Activated naive CD8-positive, alpha-beta T cell treated with anti-CD3 and anti-CD28 coated beads, Interleukin-2, amount 10 ng/mL, durations not matched to agents 7 days and 5 days (primary cell): ENCODE results near the gene SRGAP3. TPM values are rescaled to one million over a fixed set of nuclear protein-coding genes. Genes with fewer than 3 reads are reported as not detected.

Experiments
- ATAC-seq: fragments of 150-1000 bp; cut with Tn5 transposase; one replicate; pipeline ENCODE4 v1.10.0; 2021; ENCODE audit warnings: low read depth, moderate library complexity
- POLR2A ChIA-PET: fragments of 350-600 bp; sonication (Branson Sonifier 250); formaldehyde crosslinking; loops from one replicate; lab custom pipeline; 2021; ENCODE audit warnings: antibody characterized with exemption; lab: Charles Lee
- DNase-seq: peaks from one replicate; pipeline ENCODE4 v3.0.0; 2021
- H3K27ac Mint-ChIP-seq: one replicate; pipeline ENCODE4 v1.8.0; 2022; ENCODE audit warnings: mild to moderate bottlenecking, mixed read lengths
- H3K27me3 Mint-ChIP-seq: one replicate; pipeline ENCODE4 v1.8.0; 2022; ENCODE audit warnings: mild to moderate bottlenecking, moderate library complexity, mixed read lengths
- H3K36me3 Mint-ChIP-seq: one replicate; pipeline ENCODE4 v1.8.0; 2021; ENCODE audit warnings: mild to moderate bottlenecking, mixed read lengths
- H3K4me1 Mint-ChIP-seq: one replicate; pipeline ENCODE4 v1.8.0; 2021; ENCODE audit warnings: mixed read lengths
- H3K4me3 Mint-ChIP-seq: one replicate; pipeline ENCODE4 v1.8.0; 2022; ENCODE audit warnings: mild to moderate bottlenecking, moderate library complexity, mixed read lengths
- H3K9me3 Mint-ChIP-seq: one replicate; pipeline ENCODE4 v1.8.0; 2021; ENCODE audit warnings: mixed read lengths
- total RNA-seq, 2 experiments: library from RNA; stranded (reverse); gene quantifications; one replicate each; pipeline ENCODE4 v1.2.3, GENCODE V29; 2021

SRGAP3 gene
- total RNA-seq, 2 experiments from 2014 or later = 4.9 to 5.5 TPM

DNA sequence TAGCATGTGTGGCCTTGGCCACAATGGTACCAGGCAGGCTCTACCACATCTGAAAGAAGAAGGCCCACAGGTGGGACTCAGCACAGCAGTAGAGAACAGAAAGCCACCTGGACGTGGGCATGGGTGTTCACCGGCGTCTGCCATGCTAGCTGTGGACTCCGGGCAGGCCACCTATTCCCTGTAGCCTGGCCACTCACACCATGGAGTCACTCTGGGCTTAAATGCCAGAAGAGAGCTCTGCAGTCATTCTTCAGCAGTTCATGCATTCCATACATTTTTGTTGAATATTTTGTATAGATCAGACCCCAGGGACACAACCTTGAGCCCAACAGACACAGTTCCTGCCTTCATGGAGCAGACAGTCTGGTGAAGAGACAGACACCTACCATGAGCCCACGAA is 138.6 kb downstream of the SRGAP3 start:
- no peaks in the 10 kb centered on the region for H3K4me1 Mint-ChIP-seq
- H3K27me3 Mint-ChIP-seq = peaks cover 4% of the 10 kb centered on the region
- H3K4me3 Mint-ChIP-seq = no peak overlapping the region
- ATAC-seq (no peak), DNase-seq (no peak)
- no peak overlapping the region for H3K27ac Mint-ChIP-seq
- H3K9me3 Mint-ChIP-seq = no peaks in the 10 kb centered on the region
- no peaks in the 10 kb centered on the region for H3K36me3 Mint-ChIP-seq
- POLR2A ChIA-PET = no interaction called here

DNA sequence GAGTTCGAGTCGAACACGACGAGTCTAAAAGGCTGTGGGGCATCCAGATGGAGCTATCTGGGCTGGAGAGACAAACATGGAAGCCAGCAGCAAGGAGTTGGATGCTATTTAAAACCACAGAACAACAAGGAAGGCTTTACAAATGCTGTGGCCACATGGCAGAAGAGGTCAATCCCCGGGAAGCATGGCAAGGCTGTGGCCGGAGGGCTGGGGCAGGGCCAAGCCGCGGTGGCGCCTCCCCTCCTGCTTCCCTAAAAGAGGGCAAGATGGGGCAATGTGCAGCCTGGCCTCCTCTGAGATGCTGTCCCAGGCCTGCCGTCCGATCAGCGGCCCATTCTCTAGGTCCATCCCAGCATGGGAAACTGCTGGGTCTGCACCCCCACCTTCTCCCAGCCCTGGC is 139.1 kb downstream of the SRGAP3 start:
- ATAC-seq (no peak), DNase-seq (no peak)
- POLR2A ChIA-PET = no interaction called here
- Mint-ChIP-seq H3K4me1 (no peaks in the 10 kb centered on the region), H3K4me3 (no peak overlapping the region), H3K36me3 (no peaks in the 10 kb centered on the region), H3K27me3 (peaks cover 4% of the 10 kb centered on the region), H3K27ac (no peak overlapping the region), H3K9me3 (no peaks in the 10 kb centered on the region)

DNA sequence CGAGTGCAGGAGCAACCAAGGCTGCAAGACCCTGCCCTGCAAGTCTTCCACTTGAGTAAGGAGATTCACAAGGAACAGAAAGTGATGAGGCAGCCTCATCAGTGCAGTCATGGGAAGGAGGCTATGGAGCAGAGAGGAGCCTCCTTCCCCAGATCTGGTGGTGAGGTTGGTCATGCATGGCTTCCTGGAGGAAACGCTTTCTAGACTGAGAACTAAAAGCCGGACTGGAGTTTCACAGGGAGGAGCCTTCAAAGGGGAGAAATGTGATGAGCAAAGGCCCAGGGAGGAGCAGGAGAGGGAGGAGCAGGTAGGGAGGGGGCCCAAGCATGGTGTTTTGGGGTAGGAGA is 139.9 kb downstream of the SRGAP3 start:
- Mint-ChIP-seq H3K27me3 (peaks cover 2% of the 10 kb centered on the region), H3K27ac (no peak overlapping the region)

DNA sequence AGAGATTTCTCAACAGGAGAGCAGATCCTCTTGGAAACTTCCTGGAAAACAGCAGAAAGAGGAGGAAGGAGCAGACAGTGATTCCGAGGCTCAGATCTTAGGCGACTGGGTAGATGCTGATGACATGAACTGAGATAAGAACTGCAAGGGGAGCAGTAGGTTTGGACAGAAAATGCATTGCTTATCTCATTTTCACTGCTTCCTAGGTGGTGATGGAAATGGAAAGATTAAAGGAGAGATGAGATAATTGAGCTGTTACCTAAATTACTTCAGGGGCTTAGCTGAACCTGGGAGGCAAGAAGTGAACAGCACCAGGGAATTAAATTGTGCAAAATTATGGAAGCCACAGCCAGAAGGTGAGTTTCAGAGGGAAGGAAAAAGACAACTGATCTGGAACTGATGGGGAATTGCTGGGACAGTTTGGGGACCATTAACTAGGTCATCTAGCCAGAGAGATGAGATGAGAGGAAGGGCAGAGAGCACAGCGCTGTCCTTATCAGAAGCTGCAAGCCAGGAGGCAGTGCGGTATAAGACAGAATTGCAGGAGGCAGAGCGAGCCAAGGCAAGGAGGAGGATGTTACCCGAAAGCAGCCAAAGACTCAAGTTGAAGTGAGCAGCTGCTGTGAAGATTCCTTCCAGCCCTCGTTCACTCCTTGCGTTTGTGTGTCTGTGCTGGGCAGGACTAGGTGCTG is 140.4 kb downstream of the SRGAP3 start:
- Mint-ChIP-seq H3K9me3 (no peaks in the 10 kb centered on the region), H3K4me1 (no peaks in the 10 kb centered on the region), H3K36me3 (no peaks in the 10 kb centered on the region), H3K27me3 (peaks cover 2% of the 10 kb centered on the region), H3K27ac (peak overlapping the region; percentile 7), H3K4me3 (no peak overlapping the region)
- DNase-seq (no peak), ATAC-seq (no peak)
- POLR2A ChIA-PET = no interaction called here

More for the DNA sequence above, 139.9 kb downstream of the SRGAP3 start:
- Mint-ChIP-seq H3K36me3 (no peaks in the 10 kb centered on the region), H3K4me3 (no peak overlapping the region), H3K4me1 (no peaks in the 10 kb centered on the region), H3K9me3 (no peaks in the 10 kb centered on the region)
- ATAC-seq (no peak), DNase-seq (no peak)
- POLR2A ChIA-PET = no interaction called here

DNA sequence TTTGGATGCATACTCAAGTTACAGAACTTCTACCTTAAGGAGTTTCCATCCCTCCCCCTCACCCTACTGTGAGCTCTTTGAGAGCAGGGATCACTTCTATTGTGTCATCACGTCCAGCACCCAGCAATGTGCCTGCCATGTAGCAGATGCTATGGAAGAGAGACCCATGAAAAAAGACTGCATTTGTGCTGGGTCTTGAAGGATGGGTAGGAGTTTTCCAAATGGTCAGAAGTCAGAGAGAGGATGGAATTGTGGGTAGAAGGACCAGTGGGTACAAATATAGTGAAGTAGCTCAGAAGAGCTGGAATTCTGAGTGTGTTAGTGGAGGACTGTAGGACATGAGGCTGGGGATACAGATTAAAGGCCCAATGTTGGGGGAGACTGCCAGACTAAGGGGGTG is 141.7 kb downstream of the SRGAP3 start:
- Mint-ChIP-seq H3K4me1 (no peaks in the 10 kb centered on the region), H3K4me3 (no peak overlapping the region), H3K9me3 (no peaks in the 10 kb centered on the region), H3K36me3 (no peaks in the 10 kb centered on the region), H3K27me3 (peaks cover 2% of the 10 kb centered on the region), H3K27ac (no peak overlapping the region)
- POLR2A ChIA-PET = no interaction called here
- DNase-seq (no peak), ATAC-seq (no peak)

DNA sequence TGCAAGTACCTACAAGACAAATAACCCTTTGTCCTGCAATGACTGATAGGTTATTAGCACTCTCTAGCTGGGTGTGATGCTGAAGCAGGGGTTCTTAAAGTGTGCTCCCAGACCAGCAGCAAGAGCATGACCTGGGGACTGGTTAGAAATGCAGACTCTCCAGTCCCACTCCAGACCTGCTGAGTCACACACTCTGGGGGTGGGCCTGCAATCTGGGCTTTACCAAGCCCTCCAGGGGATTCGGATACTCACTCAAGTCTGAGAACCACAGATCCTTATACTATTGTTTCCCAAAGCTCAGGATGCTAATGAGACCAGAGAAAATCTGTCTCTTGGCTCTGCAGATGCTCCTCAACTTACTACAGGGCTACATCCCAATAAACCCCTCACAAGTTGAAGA is 144.0 kb downstream of the SRGAP3 start:
- Mint-ChIP-seq H3K4me3 (no peak overlapping the region), H3K4me1 (no peaks in the 10 kb centered on the region), H3K9me3 (no peaks in the 10 kb centered on the region), H3K27me3 (peaks cover 2% of the 10 kb centered on the region), H3K36me3 (no peaks in the 10 kb centered on the region), H3K27ac (no peak overlapping the region)
- POLR2A ChIA-PET = no interaction called here
- ATAC-seq (no peak), DNase-seq (no peak)

DNA sequence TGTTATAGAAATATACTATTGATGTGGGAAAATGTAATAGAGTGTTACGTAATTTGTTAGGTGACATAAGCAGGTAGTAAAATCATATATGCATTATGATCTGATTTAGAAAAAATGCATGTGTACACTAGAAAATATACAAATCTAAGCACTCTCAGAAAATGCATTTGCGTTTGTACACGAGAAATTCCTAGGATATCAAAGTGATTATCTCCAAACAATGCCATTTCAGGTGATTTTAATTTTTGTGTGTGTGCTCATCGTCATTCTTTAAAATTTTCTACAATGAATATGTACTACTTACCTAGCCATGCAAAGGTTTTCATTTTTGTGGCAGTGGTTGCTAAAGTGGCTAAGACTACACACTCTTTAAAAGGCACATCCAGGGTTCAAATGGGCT is 145.3 kb downstream of the SRGAP3 start:
- H3K36me3 Mint-ChIP-seq = no peaks in the 10 kb centered on the region
- no peak overlapping the region for H3K27ac Mint-ChIP-seq
- ATAC-seq (no peak), DNase-seq (no peak)
- POLR2A ChIA-PET = no interaction called here
- H3K27me3 Mint-ChIP-seq = no peaks in the 10 kb centered on the region
- no peak overlapping the region for H3K4me3 Mint-ChIP-seq
- no peaks in the 10 kb centered on the region for H3K9me3 Mint-ChIP-seq
- no peaks in the 10 kb centered on the region for H3K4me1 Mint-ChIP-seq

DNA sequence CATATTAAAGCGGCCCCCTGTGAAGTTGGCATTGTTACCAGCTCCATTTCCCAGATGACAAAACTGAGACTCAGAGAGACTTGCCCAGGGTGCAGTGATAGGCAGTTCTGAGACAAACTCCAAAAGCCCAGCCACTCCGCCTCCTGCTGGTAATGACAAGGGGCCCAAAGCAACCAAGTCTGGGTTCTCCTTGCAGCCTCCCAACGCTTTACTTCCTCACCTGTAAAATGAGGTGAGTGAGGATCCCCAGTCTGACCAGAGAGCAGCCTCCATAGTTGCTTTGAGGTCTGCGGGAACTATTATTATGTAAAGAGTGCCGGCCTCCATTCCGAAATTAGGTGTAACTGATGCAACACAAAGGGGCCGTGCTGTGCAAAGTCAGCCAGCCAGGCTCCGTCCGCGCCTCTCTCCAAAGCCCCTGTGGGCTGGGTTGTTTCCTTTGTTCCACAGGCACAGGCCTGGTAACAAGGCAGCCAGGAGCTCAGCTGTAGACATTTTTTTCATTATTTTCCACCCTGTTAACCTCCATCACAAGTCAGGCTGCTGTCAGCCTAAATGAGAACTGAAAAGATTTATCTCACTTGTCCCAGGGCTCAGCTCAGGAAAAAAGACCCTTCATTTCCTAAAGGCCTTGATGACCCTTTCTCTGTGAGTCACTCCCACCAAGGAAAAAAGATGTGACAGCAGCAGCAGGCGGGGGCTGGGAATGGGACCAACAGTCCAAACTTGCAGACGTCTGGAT is 147.0 kb downstream of the SRGAP3 start:
- Mint-ChIP-seq H3K27ac (no peak overlapping the region), H3K9me3 (no peaks in the 10 kb centered on the region), H3K27me3 (peaks cover 3% of the 10 kb centered on the region), H3K4me3 (no peak overlapping the region), H3K36me3 (no peaks in the 10 kb centered on the region), H3K4me1 (no peaks in the 10 kb centered on the region)
- POLR2A ChIA-PET = no interaction called here
- ATAC-seq (no peak), DNase-seq (no peak)

DNA sequence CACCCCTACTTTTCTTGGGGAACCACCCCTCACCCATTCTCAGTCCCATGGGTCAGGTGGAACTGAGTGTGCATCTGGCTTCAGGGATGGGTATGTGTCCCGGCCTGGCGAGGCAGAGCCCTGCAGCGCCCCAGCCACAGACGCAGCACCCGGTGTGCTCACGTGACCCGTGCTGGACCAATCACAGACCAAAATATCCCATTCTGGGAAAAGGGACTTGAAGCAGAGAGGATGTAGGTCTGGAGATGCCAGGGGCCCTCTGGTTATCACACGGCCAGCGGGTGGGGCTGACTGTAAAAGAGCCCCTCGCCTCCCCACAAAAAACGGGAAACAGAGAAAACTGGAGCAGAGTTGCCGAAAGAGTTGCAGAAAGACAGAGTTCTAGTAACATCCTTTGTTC is 148.2 kb downstream of the SRGAP3 start:
- Mint-ChIP-seq H3K27ac (no peak overlapping the region), H3K9me3 (no peaks in the 10 kb centered on the region), H3K4me3 (no peak overlapping the region), H3K4me1 (no peaks in the 10 kb centered on the region), H3K27me3 (peaks cover 3% of the 10 kb centered on the region), H3K36me3 (no peaks in the 10 kb centered on the region)
- POLR2A ChIA-PET = no interaction called here
- DNase-seq (no peak), ATAC-seq (no peak)

DNA sequence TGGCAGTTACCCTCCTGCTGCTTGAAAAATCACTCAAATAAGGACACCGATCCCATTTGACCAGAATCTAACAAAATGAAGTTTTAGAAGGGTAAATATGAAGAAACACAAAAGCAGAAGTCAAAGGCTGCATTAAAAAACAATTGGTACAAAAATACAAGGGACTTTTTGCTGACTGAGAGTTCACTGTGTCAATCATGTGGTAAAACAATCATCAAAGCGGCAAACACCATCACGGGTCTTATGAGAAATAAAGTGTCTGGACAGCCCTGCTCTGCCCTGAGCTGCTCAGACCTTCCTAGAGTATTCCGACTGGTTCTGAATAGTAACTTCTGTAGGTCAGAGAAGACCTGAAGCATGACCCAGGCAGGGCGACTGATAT is 148.9 kb downstream of the SRGAP3 start:
- no peaks in the 10 kb centered on the region for H3K36me3 Mint-ChIP-seq
- H3K27me3 Mint-ChIP-seq = peaks cover 3% of the 10 kb centered on the region
- ATAC-seq (no peak), DNase-seq (no peak)
- no peaks in the 10 kb centered on the region for H3K9me3 Mint-ChIP-seq
- no peak overlapping the region for H3K4me3 Mint-ChIP-seq
- no peaks in the 10 kb centered on the region for H3K4me1 Mint-ChIP-seq
- H3K27ac Mint-ChIP-seq = no peak overlapping the region
- POLR2A ChIA-PET = no interaction called here

DNA sequence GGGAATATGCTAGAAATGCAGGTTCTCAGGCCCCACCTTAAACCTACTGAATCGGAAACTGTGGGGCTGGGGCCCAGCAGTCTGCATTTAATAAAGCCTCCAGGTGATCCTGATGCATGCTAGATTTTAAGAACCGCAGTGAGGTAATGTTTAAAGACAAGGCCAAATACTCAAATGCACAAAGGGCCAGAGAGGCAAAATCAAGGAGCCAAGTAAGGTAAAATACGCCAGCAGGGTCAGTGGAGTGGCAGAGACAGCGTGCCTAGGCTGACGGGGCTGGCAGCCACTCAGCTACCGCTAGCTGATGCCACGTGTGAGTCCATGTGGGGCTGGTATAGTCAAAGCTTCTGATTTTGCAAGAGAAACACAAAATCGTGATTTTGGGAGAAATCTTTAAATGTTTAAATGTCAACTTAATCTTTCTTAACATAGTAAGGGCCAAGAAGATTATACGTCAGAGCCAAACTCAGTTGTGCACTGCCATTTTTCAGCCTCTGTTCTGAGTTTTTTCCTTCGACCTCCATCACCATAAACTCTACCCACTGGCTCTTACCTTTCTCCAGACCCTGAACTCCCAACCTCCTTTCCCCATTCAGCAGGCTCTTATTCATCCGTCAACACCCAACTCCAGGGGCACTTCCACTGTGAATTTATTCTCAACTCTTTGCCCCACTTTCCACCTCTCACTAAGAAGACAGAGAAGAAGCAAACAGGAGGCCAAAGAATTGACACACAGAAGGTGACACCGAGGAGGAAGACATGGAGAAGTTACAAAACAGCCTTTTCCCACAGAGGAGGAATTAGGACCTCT is 149.5 kb downstream of the SRGAP3 start:
- POLR2A ChIA-PET = no interaction called here
- ATAC-seq (no peak), DNase-seq (no peak)
- Mint-ChIP-seq H3K4me1 (no peaks in the 10 kb centered on the region), H3K9me3 (no peaks in the 10 kb centered on the region), H3K4me3 (no peak overlapping the region), H3K27me3 (peaks cover 3% of the 10 kb centered on the region), H3K36me3 (no peaks in the 10 kb centered on the region), H3K27ac (no peak overlapping the region)

DNA sequence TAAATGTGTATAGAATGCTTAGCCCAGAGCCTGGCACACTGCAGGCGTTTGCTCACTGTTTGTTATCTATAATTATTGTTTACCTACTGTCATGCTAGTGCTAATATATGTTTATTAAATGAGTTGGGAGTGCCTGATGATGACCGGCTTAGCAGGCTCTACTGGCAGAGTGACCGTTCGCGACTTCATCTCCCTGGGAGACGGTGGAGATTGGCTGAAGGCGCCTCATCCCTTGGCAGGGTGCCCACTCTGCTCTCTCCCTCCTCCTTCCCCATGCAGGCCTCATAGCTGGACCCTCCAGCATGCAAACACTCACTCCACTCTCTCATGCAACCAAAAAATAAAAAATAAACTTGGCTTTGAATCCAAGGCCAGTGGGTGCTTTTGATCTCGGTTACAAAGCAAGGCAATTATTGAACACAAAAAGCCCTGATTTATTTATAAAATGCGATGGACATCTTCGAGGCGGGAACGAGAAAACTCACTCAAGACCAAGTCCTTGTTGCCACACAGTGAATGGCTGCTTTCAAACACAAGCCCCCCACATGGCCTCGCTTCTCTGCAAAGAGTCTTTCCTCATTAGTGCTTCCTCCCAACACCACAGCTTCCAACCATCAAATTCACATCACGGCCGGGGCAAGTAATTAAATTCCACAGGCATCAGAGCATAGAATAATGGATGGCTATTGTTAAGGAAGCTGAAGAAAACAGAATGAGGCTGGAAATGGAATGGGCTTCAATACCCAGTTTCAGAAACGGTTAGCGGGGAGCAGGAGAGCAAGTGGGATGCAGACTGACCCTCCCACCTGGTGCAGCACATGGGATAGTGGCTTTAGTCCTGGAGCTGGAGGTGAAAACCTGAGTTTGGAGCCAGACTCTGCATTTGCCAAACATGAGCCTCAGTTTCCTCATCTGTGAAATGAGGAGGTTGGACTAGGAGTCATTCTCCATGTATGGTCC is 150.4 kb downstream of the SRGAP3 start:
- no peak for DNase-seq
- peaks cover 3% of the 10 kb centered on the region for H3K27me3 Mint-ChIP-seq

DNA sequence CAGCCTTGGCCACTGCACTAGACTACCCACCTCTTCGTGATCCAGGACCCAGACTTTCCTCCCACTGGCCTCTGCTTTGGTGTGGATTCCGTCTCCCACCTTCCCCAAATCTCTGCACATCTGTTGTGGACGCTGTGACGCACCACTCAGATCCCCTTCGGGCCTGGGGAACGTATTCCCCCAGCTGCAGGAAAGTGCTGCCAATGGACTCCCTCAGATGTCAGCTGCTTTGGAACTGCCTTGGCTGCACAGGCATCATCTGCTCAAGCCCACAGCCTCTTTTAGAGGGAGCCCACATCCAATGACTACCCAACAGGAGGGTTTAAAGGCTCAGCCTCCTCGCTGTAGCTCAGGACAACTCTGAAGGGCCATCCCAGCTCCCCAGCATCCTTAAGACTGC is 152.0 kb downstream of the SRGAP3 start:
- DNase-seq (no peak), ATAC-seq (no peak)
- H3K27me3 Mint-ChIP-seq = peaks cover 8% of the 10 kb centered on the region
- no peaks in the 10 kb centered on the region for H3K4me1 Mint-ChIP-seq
- no peak overlapping the region for H3K27ac Mint-ChIP-seq
- POLR2A ChIA-PET = no interaction called here
- no peaks in the 10 kb centered on the region for H3K36me3 Mint-ChIP-seq
- H3K4me3 Mint-ChIP-seq = no peak overlapping the region
- no peaks in the 10 kb centered on the region for H3K9me3 Mint-ChIP-seq

More for the DNA sequence above, 150.4 kb downstream of the SRGAP3 start:
- Mint-ChIP-seq H3K4me1 (no peaks in the 10 kb centered on the region), H3K9me3 (no peaks in the 10 kb centered on the region), H3K27ac (no peak overlapping the region), H3K36me3 (no peaks in the 10 kb centered on the region), H3K4me3 (no peak overlapping the region)
- POLR2A ChIA-PET = no interaction called here
- ATAC-seq = no peak
